ENCODE data around the gene PRF1. TPM values are rescaled to one million over a fixed set of nuclear protein-coding genes. Genes with fewer than 3 reads are reported as not detected.

PRF1 gene
- total and polyA plus RNA-seq, 4 donors: 2.5 to 3.1 (median 2.8) TPM

DNA sequence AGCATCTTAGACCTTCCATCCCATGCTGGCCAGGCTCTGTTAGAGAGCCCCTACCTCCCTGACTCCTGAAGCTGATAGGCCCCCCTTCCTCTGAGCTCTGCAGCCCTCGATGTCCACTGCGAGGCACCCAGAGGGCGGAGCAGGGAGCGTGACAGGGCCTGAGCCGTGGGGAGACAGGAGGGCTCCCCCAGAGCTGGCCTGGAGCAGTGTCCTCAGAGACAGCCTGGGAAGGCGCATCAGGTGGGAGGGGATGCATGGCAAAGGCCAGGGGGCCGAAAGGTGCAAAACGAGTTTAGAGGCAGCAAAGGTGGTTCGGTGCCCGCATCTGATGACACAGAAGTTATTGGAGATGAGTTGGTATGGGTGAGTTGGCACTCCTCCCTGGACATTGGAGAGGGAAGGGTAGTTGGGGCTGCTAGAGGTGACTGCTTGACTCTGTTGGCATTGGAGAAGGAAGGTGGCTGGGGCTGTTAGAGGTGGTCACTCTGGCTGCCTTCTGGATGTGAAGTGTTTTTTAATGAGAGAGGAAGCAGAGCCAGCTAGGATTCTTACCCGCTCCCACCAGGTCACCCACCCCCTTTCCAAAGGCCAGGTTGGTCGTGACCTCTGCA is 53.1 kb downstream of the PRF1 start:
- Histone ChIP-seq H3K4me1 (ENCODE audit: control insufficient read depth in 4 of 4, insufficient read depth in 4 of 4, low read length in 3 of 4) (peaks cover 0 to 7% (median 3%) of the 10 kb centered on the region in 4 donors), H3K27me3 (ENCODE audit: control insufficient read depth in 4 of 4, insufficient read depth in 4 of 4, low read length in 3 of 4) (no peaks in the 10 kb centered on the region), H3K4me3 (ENCODE audit: low read depth in 1 of 3, low read length in 3 of 3) (no peak overlapping the region), H3K9ac (ENCODE audit: low read depth in 1 of 2, low read length in 2 of 2) (no peak overlapping the region), H3K36me3 (ENCODE audit: control insufficient read depth in 4 of 4, insufficient read depth in 3 of 4, low read depth in 1 of 4, low read length in 3 of 4) (no peaks in the 10 kb centered on the region), H3K9me3 (ENCODE audit: control insufficient read depth in 4 of 4, low read length in 3 of 4) (no peaks in the 10 kb centered on the region), H3K27ac (ENCODE audit: low read depth in 1 of 2, low read length in 2 of 2) (no peak overlapping the region)
- WGBS: 84% methylated on average over 12 of the region's 12 CpGs
- DNase-seq (ENCODE audit: low spot score): no peak
- TF ChIP-seq EGR1 (IDR thresholded peaks at IDR 0.05; ENCODE audit: low read depth in 2 of 2): no peak
- TF ChIP-seq, protein P1, sequence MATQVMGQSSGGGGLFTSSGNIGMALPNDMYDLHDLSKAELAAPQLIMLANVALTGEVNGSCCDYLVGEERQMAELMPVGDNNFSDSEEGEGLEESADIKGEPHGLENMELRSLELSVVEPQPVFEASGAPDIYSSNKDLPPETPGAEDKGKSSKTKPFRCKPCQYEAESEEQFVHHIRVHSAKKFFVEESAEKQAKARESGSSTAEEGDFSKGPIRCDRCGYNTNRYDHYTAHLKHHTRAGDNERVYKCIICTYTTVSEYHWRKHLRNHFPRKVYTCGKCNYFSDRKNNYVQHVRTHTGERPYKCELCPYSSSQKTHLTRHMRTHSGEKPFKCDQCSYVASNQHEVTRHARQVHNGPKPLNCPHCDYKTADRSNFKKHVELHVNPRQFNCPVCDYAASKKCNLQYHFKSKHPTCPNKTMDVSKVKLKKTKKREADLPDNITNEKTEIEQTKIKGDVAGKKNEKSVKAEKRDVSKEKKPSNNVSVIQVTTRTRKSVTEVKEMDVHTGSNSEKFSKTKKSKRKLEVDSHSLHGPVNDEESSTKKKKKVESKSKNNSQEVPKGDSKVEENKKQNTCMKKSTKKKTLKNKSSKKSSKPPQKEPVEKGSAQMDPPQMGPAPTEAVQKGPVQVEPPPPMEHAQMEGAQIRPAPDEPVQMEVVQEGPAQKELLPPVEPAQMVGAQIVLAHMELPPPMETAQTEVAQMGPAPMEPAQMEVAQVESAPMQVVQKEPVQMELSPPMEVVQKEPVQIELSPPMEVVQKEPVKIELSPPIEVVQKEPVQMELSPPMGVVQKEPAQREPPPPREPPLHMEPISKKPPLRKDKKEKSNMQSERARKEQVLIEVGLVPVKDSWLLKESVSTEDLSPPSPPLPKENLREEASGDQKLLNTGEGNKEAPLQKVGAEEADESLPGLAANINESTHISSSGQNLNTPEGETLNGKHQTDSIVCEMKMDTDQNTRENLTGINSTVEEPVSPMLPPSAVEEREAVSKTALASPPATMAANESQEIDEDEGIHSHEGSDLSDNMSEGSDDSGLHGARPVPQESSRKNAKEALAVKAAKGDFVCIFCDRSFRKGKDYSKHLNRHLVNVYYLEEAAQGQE (IDR thresholded peaks at IDR 0.05): no peak
- TF ChIP-seq HNF4A (conservative IDR thresholded peaks at IDR 0.05): no peak
- TF ChIP-seq, protein P2, sequence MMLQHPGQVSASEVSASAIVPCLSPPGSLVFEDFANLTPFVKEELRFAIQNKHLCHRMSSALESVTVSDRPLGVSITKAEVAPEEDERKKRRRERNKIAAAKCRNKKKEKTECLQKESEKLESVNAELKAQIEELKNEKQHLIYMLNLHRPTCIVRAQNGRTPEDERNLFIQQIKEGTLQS (IDR thresholded peaks at IDR 0.05): no peak
- TF ChIP-seq, protein P3, sequence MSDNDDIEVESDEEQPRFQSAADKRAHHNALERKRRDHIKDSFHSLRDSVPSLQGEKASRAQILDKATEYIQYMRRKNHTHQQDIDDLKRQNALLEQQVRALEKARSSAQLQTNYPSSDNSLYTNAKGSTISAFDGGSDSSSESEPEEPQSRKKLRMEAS (IDR thresholded peaks at IDR 0.05): no peak
- TF ChIP-seq FOXA2 (IDR thresholded peaks at IDR 0.05): no peak
- TF ChIP-seq, protein P4, sequence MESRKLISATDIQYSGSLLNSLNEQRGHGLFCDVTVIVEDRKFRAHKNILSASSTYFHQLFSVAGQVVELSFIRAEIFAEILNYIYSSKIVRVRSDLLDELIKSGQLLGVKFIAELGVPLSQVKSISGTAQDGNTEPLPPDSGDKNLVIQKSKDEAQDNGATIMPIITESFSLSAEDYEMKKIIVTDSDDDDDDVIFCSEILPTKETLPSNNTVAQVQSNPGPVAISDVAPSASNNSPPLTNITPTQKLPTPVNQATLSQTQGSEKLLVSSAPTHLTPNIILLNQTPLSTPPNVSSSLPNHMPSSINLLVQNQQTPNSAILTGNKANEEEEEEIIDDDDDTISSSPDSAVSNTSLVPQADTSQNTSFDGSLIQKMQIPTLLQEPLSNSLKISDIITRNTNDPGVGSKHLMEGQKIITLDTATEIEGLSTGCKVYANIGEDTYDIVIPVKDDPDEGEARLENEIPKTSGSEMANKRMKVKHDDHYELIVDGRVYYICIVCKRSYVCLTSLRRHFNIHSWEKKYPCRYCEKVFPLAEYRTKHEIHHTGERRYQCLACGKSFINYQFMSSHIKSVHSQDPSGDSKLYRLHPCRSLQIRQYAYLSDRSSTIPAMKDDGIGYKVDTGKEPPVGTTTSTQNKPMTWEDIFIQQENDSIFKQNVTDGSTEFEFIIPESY (IDR thresholded peaks at IDR 0.05): no peak
- no peak for TF ChIP-seq RXRA (IDR thresholded peaks at IDR 0.05)
- TF ChIP-seq GABPA (IDR thresholded peaks at IDR 0.05 in 1 of 2, conservative IDR thresholded peaks at IDR 0.05 in 1 of 2): no peak
- no peak for TF ChIP-seq HNF4G (IDR thresholded peaks at IDR 0.05)
- TF ChIP-seq RAD21 (IDR thresholded peaks at IDR 0.05): no peak
- no peak for TF ChIP-seq TAF1 (conservative IDR thresholded peaks at IDR 0.05)
- no peak for TF ChIP-seq NR2F2 (IDR thresholded peaks at IDR 0.05)
- no peak for TF ChIP-seq YY1 (IDR thresholded peaks at IDR 0.05)
- TF ChIP-seq FOXA1 (IDR thresholded peaks at IDR 0.05): no peak
- TF ChIP-seq JUND (IDR thresholded peaks at IDR 0.05): no peak
- no peak for TF ChIP-seq SP1 (IDR thresholded peaks at IDR 0.05)
- TF ChIP-seq, protein P5, sequence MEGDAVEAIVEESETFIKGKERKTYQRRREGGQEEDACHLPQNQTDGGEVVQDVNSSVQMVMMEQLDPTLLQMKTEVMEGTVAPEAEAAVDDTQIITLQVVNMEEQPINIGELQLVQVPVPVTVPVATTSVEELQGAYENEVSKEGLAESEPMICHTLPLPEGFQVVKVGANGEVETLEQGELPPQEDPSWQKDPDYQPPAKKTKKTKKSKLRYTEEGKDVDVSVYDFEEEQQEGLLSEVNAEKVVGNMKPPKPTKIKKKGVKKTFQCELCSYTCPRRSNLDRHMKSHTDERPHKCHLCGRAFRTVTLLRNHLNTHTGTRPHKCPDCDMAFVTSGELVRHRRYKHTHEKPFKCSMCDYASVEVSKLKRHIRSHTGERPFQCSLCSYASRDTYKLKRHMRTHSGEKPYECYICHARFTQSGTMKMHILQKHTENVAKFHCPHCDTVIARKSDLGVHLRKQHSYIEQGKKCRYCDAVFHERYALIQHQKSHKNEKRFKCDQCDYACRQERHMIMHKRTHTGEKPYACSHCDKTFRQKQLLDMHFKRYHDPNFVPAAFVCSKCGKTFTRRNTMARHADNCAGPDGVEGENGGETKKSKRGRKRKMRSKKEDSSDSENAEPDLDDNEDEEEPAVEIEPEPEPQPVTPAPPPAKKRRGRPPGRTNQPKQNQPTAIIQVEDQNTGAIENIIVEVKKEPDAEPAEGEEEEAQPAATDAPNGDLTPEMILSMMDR (IDR thresholded peaks at IDR 0.05; ENCODE audit: low read depth, low read length, missing input control): no peak

Other genes with a start within 250 kb of the PRF1 start
- 10 to 100 TPM in 1 of 2 donors, 1 to 10 TPM in 1; 9.3 to 13.4 TPM for gene LRRC20, start 220.1 kb downstream of the PRF1 start, total RNA-seq
- gene LRRC20, start 220.1 kb downstream of the PRF1 start, polyA plus RNA-seq: 10 to 100 TPM in 1 of 2 donors, 1 to 10 TPM in 1; 8.0 to 15.5 TPM
- 10 to 100 TPM; 38.3 to 70.0 TPM for gene EIF4EBP2, start 198.6 kb downstream of the PRF1 start, total RNA-seq
- gene EIF4EBP2, start 198.6 kb downstream of the PRF1 start, polyA plus RNA-seq: 10 to 100 TPM; 25.7 to 27.7 TPM
- not detected for gene NODAL, start 161.1 kb downstream of the PRF1 start, total RNA-seq
- not detected for gene NODAL, start 161.1 kb downstream of the PRF1 start, polyA plus RNA-seq
- 1 to 10 TPM; 1.7 to 4.2 TPM for gene PALD1, start 124.0 kb downstream of the PRF1 start, total RNA-seq
- gene PALD1, start 124.0 kb downstream of the PRF1 start, polyA plus RNA-seq: 1 to 10 TPM in 1 of 2 donors, under 1 TPM in 1; 0.72 to 1.1 TPM
- under 1 TPM; 0.09 to 0.33 TPM for gene ADAMTS14, start 69.8 kb upstream of the PRF1 start, total RNA-seq
- under 1 TPM; 0.13 to 0.14 TPM for gene ADAMTS14, start 69.8 kb upstream of the PRF1 start, polyA plus RNA-seq
- not detected for gene TBATA, start 182.6 kb upstream of the PRF1 start, total RNA-seq
- not detected for gene TBATA, start 182.6 kb upstream of the PRF1 start, polyA plus RNA-seq
- gene SGPL1, start 213.2 kb upstream of the PRF1 start, total RNA-seq: 10 to 100 TPM; 20.5 to 37.1 TPM
- gene SGPL1, start 213.2 kb upstream of the PRF1 start, polyA plus RNA-seq: 10 to 100 TPM; 11.8 to 13.1 TPM